OCI-LY1 (cell line): ENCODE measurements around the gene PIP4K2C.

Experiments used
- H2AFZ ChIP-seq: fragments of 200-600 bp; sonication (generic), shearing (Covaris generic); 2 replicates; pipeline ENCODE4 v1.6.0; 2014; ENCODE audit warnings: antibody characterized with exemption, mild to moderate bottlenecking, low read length
- H3F3A ChIP-seq: fragments of 200-600 bp; sonication (generic), shearing (Covaris generic); 2 replicates; pipeline ENCODE4 v1.6.0; 2014; ENCODE audit warnings: mild to moderate bottlenecking, antibody characterized with exemption, low read length, moderate library complexity; ENCODE audit not compliant: insufficient read depth
- H3K27ac ChIP-seq: fragments of 200-600 bp; sonication (generic); 2 replicates; pipeline ENCODE4 v1.5.1; 2014; ENCODE audit warnings: low read length, mixed run types, mild to moderate bottlenecking, low read depth; ENCODE audit not compliant: poor library complexity, severe bottlenecking
- H3K27me3 ChIP-seq: fragments of 200-600 bp; sonication (generic); 2 replicates; pipeline ENCODE4 v1.6.0; 2014; ENCODE audit warnings: antibody characterized with exemption, mild to moderate bottlenecking, low read length, moderate library complexity; ENCODE audit not compliant: insufficient read depth
- H3K36me3 ChIP-seq: fragments of 200-600 bp; sonication (generic); 2 replicates; pipeline ENCODE4 v1.6.1; 2014; ENCODE audit warnings: mild to moderate bottlenecking, antibody characterized with exemption, low read length, moderate library complexity, mixed read lengths; ENCODE audit not compliant: insufficient read depth
- H3K4me1 ChIP-seq: fragments of 200-600 bp; sonication (generic); 2 replicates; pipeline ENCODE4 v1.5.1; 2014; ENCODE audit warnings: mild to moderate bottlenecking, low read length, moderate library complexity; ENCODE audit not compliant: insufficient read depth, severe bottlenecking
- H3K4me2 ChIP-seq: fragments of 200-600 bp; sonication (generic), shearing (Covaris generic); 2 replicates; pipeline ENCODE4 v1.6.1; 2014; ENCODE audit warnings: low read length
- H3K4me3 ChIP-seq: fragments of 200-600 bp; sonication (generic); 2 replicates; pipeline ENCODE4 v1.5.1; 2014; ENCODE audit warnings: low read length, low read depth, mild to moderate bottlenecking, mixed read lengths; ENCODE audit not compliant: poor library complexity, severe bottlenecking
- H3K79me2 ChIP-seq: fragments of 200-600 bp; shearing (Covaris generic); 2 replicates; pipeline ENCODE4 v1.6.1; 2016; ENCODE audit warnings: mixed run types, low read length, mixed read lengths; ENCODE audit not compliant: insufficient read depth
- H3K9ac ChIP-seq: fragments of 200-600 bp; sonication (generic), shearing (Covaris generic); 2 replicates; pipeline ENCODE4 v1.6.1; 2014; ENCODE audit warnings: mild to moderate bottlenecking, low read length, mixed read lengths
- H3K9me2 ChIP-seq: fragments of 200-600 bp; sonication (generic), shearing (Covaris generic); 2 replicates; pipeline ENCODE4 v1.6.1; 2014; ENCODE audit warnings: low read depth, mild to moderate bottlenecking, low read length, mixed read lengths
- H3K9me3 ChIP-seq: fragments of 200-600 bp; shearing (Covaris generic); 2 replicates; pipeline ENCODE4 v1.6.1; 2014; ENCODE audit warnings: low read length, mixed read lengths
- H4K20me1 ChIP-seq: fragments of 200-600 bp; sonication (generic), shearing (Covaris generic); 2 replicates; pipeline ENCODE4 v1.6.0; 2016; ENCODE audit warnings: mild to moderate bottlenecking, low read length; ENCODE audit not compliant: insufficient read depth
- CTCF ChIP-seq: fragments of 200-600 bp; sonication (generic), shearing (Covaris generic); IDR thresholded peaks from 2 replicates; pipeline ENCODE4 v1.5.1; 2017; ENCODE audit warnings: mild to moderate bottlenecking, antibody characterized with exemption, low read length, moderate library complexity, mixed read lengths
- EZH2 ChIP-seq: fragments of 200-600 bp; sonication (generic), shearing (Covaris generic); IDR thresholded peaks from 2 replicates; pipeline ENCODE4 v1.8.0; 2017; ENCODE audit warnings: borderline replicate concordance, mixed run types, mild to moderate bottlenecking, antibody characterized with exemption, low read length, moderate library complexity, mixed read lengths

The PIP4K2C gene

GRCh38 chr12:57603815-57604453 is 12.9 kb downstream of the PIP4K2C start:
- H3K27me3 ChIP-seq, result no peaks in the 10 kb centered on the region
- H3K9me2 ChIP-seq, result no peaks in the 10 kb centered on the region
- no peaks in the 10 kb centered on the region for H3F3A ChIP-seq
- peak overlapping the region; percentile 72; the same call in 1 of the 2 replicates for H3K9ac ChIP-seq
- no peaks in the 10 kb centered on the region for H3K79me2 ChIP-seq
- H3K4me2 ChIP-seq, result peak overlapping the region; percentile 94
- peaks cover 16% of the 10 kb centered on the region for H3K4me1 ChIP-seq
- no peaks in the 10 kb centered on the region for H3K9me3 ChIP-seq
- no peaks in the 10 kb centered on the region for H4K20me1 ChIP-seq
- H3K36me3 ChIP-seq, result peaks cover 25% of the 10 kb centered on the region; the same call in 1 of the 2 replicates
- H3K4me3 ChIP-seq, result peak overlapping the region; percentile 70
- no peak for TF ChIP-seq CTCF
- no peak for TF ChIP-seq EZH2
- H3K27ac ChIP-seq, result no peak overlapping the region
- 0 out of 2 replicates have a peak overlapping the region, but pooled peaks have one; percentile 19 for H2AFZ ChIP-seq

- peaks cover 19% of the 10 kb centered on the region; the same call in 1 of the 2 replicates for H3K36me3 ChIP-seq
- 0 out of 2 replicates have a peak within 1 kb of the TSS, but pooled peaks have one; percentile 19 for H2AFZ ChIP-seq
- no peaks in the 10 kb centered on the region for H3K27me3 ChIP-seq
- H3K4me2 ChIP-seq, result peak within 1 kb of the TSS; percentile 94
- no peaks in the 10 kb centered on the region for H3K9me2 ChIP-seq
- H3K27ac ChIP-seq, result no peak within 1 kb of the TSS
- H3K4me3 ChIP-seq, result peak within 1 kb of the TSS; percentile 70
- H3K9me3 ChIP-seq, result no peaks in the 10 kb centered on the region
- H3K79me2 ChIP-seq, result no peaks in the 10 kb centered on the region
- peaks cover 16% of the 10 kb centered on the region for H3K4me1 ChIP-seq
- H4K20me1 ChIP-seq, result no peaks in the 10 kb centered on the region
- H3K9ac ChIP-seq, result peak within 1 kb of the TSS; percentile 72
- TF ChIP-seq CTCF (no peak), EZH2 (no peak)
- no peaks in the 10 kb centered on the region for H3F3A ChIP-seq
These were observed 13.5 kb downstream of the PIP4K2C start, which contains the start of gene DTX3 for GRCh38 chr12:57604454-57604991. TSS of gene DTX3 (plus strand) at chr12:57604824. CDS start at chr12:57606518, 1,694 bp downstream.

GRCh38 chr12:57604992-57605810 is 14.2 kb downstream of the PIP4K2C start:
- peak overlapping the region; percentile 72 for H3K9ac ChIP-seq
- H4K20me1 ChIP-seq, result no peaks in the 10 kb centered on the region
- H3K79me2 ChIP-seq, result no peaks in the 10 kb centered on the region
- no peaks in the 10 kb centered on the region for H3K27me3 ChIP-seq
- H3K27ac ChIP-seq, result no peak overlapping the region
- peaks cover 16% of the 10 kb centered on the region for H3K4me1 ChIP-seq
- TF ChIP-seq CTCF (no peak), EZH2 (no peak)
- peaks cover 14% of the 10 kb centered on the region; the same call in 1 of the 2 replicates for H3K36me3 ChIP-seq
- H3K4me2 ChIP-seq, result peak overlapping the region; percentile 94
- H3K4me3 ChIP-seq, result peak overlapping the region; percentile 70
- H3K9me3 ChIP-seq, result no peaks in the 10 kb centered on the region
- H3K9me2 ChIP-seq, result no peaks in the 10 kb centered on the region
- no peaks in the 10 kb centered on the region for H3F3A ChIP-seq
- H2AFZ ChIP-seq, result no peak overlapping the region
